ENCODE measurements around the gene DTD2.

Gene DTD2

DNA sequence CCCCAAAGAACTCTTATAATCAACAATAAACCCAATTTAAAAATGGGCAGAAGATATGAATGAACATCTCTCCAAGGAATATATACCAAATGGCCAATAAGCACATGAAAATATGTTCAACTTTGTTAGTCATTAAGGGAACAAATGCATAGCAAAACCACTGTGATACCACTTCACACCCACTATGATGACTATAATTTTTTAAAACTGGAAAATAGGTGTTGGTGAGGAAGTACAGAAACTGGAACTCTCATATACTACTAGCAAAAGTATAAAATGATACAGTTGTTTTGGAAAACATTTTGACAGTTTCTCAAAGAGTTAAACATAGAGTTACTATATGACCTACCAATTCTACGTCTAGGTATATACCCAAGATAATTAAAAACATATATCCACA, 27.5 kb downstream of the DTD2 start:
- no peak overlapping the region for H3K4me3 ChIP-seq (ENCODE audit: low read depth, low read length)
- no peak for DNase-seq (ENCODE audit: low read depth)
- TF ChIP-seq, protein P1, sequence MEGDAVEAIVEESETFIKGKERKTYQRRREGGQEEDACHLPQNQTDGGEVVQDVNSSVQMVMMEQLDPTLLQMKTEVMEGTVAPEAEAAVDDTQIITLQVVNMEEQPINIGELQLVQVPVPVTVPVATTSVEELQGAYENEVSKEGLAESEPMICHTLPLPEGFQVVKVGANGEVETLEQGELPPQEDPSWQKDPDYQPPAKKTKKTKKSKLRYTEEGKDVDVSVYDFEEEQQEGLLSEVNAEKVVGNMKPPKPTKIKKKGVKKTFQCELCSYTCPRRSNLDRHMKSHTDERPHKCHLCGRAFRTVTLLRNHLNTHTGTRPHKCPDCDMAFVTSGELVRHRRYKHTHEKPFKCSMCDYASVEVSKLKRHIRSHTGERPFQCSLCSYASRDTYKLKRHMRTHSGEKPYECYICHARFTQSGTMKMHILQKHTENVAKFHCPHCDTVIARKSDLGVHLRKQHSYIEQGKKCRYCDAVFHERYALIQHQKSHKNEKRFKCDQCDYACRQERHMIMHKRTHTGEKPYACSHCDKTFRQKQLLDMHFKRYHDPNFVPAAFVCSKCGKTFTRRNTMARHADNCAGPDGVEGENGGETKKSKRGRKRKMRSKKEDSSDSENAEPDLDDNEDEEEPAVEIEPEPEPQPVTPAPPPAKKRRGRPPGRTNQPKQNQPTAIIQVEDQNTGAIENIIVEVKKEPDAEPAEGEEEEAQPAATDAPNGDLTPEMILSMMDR (IDR thresholded peaks at IDR 0.05; ENCODE audit: low read depth, low read length, missing control alignments) = no peak

DNA sequence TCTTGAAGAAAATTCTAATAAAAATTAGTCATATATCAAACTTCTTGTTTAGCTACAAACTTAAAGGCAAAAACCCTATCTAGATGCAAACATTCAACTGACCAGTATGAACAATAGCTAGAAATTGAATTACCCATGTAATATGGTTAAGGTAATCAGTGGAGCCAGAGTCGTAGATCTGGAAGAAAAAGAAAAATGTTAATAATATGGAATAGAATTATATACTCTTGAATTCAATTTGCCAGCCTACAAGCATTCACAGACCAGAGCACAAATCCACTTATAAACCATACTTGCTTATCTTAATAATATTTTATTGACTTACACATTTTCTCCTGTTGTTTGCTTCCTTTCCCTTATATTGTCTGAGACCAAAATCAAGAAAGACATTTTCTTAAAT, 29.3 kb downstream of the DTD2 start:
- DNase-seq (ENCODE audit: low read depth) = no peak
- TF ChIP-seq, protein P1 (IDR thresholded peaks at IDR 0.05; ENCODE audit: low read depth, low read length, missing control alignments) = no peak
- no peak overlapping the region for H3K4me3 ChIP-seq (ENCODE audit: low read depth, low read length)

DNA sequence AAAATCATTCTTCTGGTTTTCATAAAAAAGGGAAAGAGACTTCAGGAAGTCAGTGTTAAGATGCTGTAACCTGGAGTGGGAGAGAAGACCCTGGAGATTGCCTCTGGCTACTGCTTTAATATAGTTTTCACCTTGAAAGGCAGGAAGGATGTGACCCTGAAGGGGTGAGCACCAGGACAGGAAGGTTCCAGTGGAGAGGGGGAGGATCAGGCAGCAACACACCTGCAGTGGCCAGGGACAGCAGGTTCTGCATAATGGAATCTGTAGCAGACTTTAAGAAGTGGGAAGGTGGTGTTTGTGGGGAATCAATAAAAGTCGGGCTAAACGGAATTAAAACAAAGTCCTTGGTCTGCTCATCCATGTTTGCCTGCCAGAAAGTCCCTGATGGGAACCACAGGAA, 30.6 kb downstream of the DTD2 start:
- no peak overlapping the region for H3K4me3 ChIP-seq (ENCODE audit: low read depth, low read length)
- TF ChIP-seq, protein P1 (IDR thresholded peaks at IDR 0.05; ENCODE audit: low read depth, low read length, missing control alignments) = no peak
- no peak for DNase-seq (ENCODE audit: low read depth)

DNA sequence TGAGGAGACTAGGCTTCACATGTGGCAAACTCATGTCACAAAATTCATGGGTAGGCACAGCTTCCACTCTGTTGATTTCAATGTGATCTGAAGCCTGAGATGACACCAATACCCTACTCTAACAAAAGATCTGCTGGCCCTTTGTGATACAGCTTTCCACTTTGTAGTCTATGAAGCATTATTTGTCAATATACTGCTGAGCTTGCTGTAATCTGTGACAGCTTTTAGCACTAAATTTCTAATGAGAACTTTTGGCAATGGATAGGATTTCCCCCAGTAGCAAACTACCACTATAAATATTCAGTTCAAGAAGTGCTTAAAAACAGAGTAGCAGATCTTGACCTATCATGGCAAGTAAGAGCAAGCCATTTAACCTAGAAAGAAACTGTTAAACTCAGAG, 31.4 kb downstream of the DTD2 start:
- H3K4me3 ChIP-seq (ENCODE audit: low read depth, low read length) = no peak overlapping the region
- DNase-seq (ENCODE audit: low read depth) = no peak
- TF ChIP-seq, protein P1 (IDR thresholded peaks at IDR 0.05; ENCODE audit: low read depth, low read length, missing control alignments) = no peak

DNA sequence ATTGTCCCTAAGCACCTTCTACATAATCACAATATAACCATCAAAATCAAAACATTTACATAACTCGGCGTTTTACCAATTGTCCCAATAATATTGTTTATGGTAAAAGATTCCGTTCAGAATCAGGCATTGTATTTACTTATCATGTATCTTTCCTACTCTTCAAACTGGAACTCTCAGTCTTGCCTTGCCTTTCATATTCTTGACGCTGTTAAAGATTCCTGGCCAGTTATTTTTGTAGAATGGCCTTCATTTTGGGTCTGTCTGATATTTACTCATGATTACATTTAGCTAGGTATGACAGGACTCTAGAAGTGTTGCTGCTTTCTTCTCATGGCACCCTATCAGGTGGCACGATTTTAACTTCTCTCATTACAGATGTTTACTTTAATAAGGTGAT, 36.1 kb downstream of the DTD2 start:
- TF ChIP-seq, protein P1 (IDR thresholded peaks at IDR 0.05; ENCODE audit: low read depth, low read length, missing control alignments) = no peak
- no peak overlapping the region; the same call in 1 of the 2 replicates for H3K4me3 ChIP-seq (ENCODE audit: low read depth, low read length)
- DNase-seq (ENCODE audit: low read depth) = no peak

DNA sequence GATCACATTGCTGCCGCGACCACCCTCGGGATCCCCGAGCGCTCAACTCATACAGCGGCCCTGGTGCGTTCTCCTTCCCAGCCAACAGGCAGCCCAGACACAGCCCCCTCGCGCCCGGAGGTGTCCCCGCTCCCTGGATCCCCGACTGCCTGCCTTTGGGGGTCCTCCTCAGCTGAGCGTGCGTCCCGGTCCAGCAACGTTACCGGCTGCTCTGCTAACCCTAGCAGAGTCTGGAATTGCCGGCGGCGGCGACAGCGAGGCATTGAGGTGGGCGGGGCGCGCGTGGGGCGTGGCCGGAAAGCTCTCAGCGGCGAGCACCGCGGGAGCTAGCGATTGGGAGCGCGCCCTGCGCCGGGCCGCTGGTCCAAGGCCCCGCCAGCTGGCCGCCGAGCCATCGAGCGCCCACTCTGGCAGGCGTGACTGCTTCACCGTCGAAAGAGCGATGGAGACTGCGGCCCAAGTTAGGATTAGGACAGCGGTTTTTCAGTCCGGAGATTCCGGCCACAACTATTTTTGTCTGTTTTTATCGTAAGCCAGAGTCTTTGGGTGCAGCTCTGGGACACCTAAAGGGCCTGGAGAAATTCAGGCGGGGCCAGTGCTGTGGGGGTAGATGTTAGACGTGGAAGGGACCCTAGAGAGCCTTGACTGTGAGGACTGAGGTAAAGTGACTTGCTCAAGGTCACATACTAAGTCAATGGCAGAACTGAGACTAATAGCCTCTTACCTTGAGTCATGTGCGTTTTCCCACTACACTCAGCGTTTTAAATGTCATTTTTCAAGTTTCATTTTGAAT, 36.8 kb downstream of the DTD2 start, which contains the start of gene HEATR5A:
Gene HEATR5A, minus strand, starts transcription at position 232 of the 793 bp plus-strand sequence. CDS start 17,575 bp downstream, outside the sequence.
- peak within 1 kb of the TSS; percentile 80 for H3K4me3 ChIP-seq (ENCODE audit: low read depth, low read length)
- TF ChIP-seq, protein P1 (IDR thresholded peaks at IDR 0.05; ENCODE audit: low read depth, low read length, missing control alignments) = peak; percentile 6
- peak; percentile 80 for DNase-seq (ENCODE audit: low read depth)

DNA sequence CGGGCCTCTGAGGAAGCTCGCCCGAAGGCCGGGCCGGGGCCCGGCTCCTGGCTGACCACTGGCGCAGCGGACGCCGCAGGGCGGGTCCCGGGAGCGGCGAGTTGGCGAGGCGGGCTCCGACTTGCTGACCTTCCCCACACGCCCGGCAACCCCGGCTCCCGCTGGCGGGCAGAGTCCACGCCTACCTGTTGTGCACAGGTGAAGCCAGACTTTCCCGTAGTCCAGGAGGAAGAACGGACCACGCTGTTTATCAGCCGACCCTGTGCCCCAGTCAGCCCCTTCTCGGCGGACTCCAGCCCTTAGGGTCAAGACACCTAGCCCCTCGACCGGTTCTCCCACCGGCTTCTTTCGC, 37.4 kb downstream of the DTD2 start:
- DNase-seq (ENCODE audit: low read depth) = no peak
- TF ChIP-seq, protein P1 (IDR thresholded peaks at IDR 0.05; ENCODE audit: low read depth, low read length, missing control alignments) = no peak
- peak overlapping the region; percentile 80 for H3K4me3 ChIP-seq (ENCODE audit: low read depth, low read length)

Data from GM12864 (cell line).